Esophagus muscularis mucosa (tissue), 4 donors: ENCODE results near the gene KIF17. TPM values are rescaled to one million over a fixed set of nuclear protein-coding genes. Genes with fewer than 3 reads are reported as not detected.

Experiments used
- DNase-seq: peaks from one replicate; pipeline ENCODE4 v3.0.0-alpha.2; 2017; ENCODE audit errors: extremely low spot score
- H3K27ac ChIP-seq, 4 donors: fragments of 200-600 bp; sonication (generic); replicated peaks in 1 of 4; 1 replicate in 3 of 4; 2 replicates in 1 of 4; pipeline ENCODE4 v1.5.1; 2016 to 2019; ENCODE audit warnings: mild to moderate bottlenecking in 1 of 4
- H3K27me3 ChIP-seq, 4 donors: fragments of 200-600 bp; sonication (generic); one replicate each; pipeline versions ENCODE4 v1.5.1 to v1.6.0; 2016 to 2019
- H3K36me3 ChIP-seq, 4 donors: fragments of 200-600 bp; sonication (generic); one replicate each; pipeline ENCODE4 v1.5.1; 2016 to 2019
- H3K4me1 ChIP-seq, 4 donors: fragments of 200-600 bp; sonication (generic); one replicate each; pipeline ENCODE4 v1.5.1; 2016 to 2019
- H3K4me3 ChIP-seq, 4 donors: fragments of 200-600 bp; sonication (generic); 1 replicate in 2 of 4; 2 replicates in 2 of 4; pipeline ENCODE4 v1.5.1; 2016 to 2019; ENCODE audit warnings: mild to moderate bottlenecking in 4 of 4, moderate library complexity in 1 of 4
- H3K9me3 ChIP-seq, 4 donors: fragments of 200-600 bp; sonication (generic); 1 replicate in 3 of 4; 2 replicates in 1 of 4; pipeline ENCODE4 v1.5.1; 2016 to 2019
- EP300 ChIP-seq: sonication (generic); formaldehyde crosslinking; IDR thresholded peaks from one replicate; pipeline ENCODE4 v1.6.1; 2017; ENCODE audit warnings: antibody characterized with exemption
- POLR2A ChIP-seq: fragments of 450-650 bp; IDR thresholded peaks from one replicate; pipeline ENCODE4 v1.6.1; 2017; ENCODE audit warnings: antibody characterized with exemption, moderate library complexity, mild to moderate bottlenecking, low read depth
- POLR2AphosphoS5 ChIP-seq, 2 donors: sonication (generic); formaldehyde crosslinking; IDR thresholded peaks; one replicate each; pipeline ENCODE4 v1.6.1; 2017; ENCODE audit warnings: antibody characterized with exemption in 2 of 2
- WGBS: methylation state at CpG from one replicate; pipeline ENCODE4 v1.1.5; 2018; 5-methylcytosine and 5-hydroxymethylcytosine counted together
- intact Hi-C: fragments of 100-400 bp; cut with DNase I; formaldehyde crosslinking; loops from one replicate; pipeline ENCODE4 v1.15.1; 2023
- total RNA-seq, 4 donors: library from RNA; depleted of rRNA; stranded (reverse); fragments of >200 nt; gene quantifications; one replicate each; pipeline versions ENCODE4 v1.1.0 to v1.2.1, GENCODE V29; 2016
- TF ChIP-seq, protein P1 (sequence below), 3 experiments: fragments of 200-600 bp in 2 of 3; fragments of 450-650 bp in 1 of 3; sonication (generic) in 2 of 3; IDR thresholded peaks; one replicate each; pipeline ENCODE4 v1.5.1; 2017 to 2019; ENCODE audit warnings: antibody characterized with exemption in 3 of 3, mild to moderate bottlenecking in 2 of 3, moderate library complexity in 1 of 3

KIF17 gene
- total RNA-seq, 4 donors from 2014 or later, result 2.0 to 7.3 (median 3.4) TPM

- DNase-seq, result peak; percentile 90
- 35% methylated on average over 23 of the region's 62 CpGs for WGBS
- Histone ChIP-seq H3K4me3 (peak overlapping the region; percentile 63 to 86 (median 70)), H3K4me1 (peaks cover 19 to 41% (median 30%) of the 10 kb centered on the region in 4 donors), H3K27ac (peak overlapping the region in 2 of 4 donors; percentile 62 to 73), H3K27me3 (peaks cover 0 to 40% (median 0%) of the 10 kb centered on the region in 4 donors), H3K36me3 (no peaks in the 10 kb centered on the region), H3K9me3 (no peaks in the 10 kb centered on the region)
- intact Hi-C loops, result loop anchor here (5.0 kb wide), 1 partner anchor 56 kb away; the partner anchor contains the start of gene HP1BP3
- TF ChIP-seq POLR2A, result no peak
- TF ChIP-seq EP300, result no peak
- TF ChIP-seq, protein P1, sequence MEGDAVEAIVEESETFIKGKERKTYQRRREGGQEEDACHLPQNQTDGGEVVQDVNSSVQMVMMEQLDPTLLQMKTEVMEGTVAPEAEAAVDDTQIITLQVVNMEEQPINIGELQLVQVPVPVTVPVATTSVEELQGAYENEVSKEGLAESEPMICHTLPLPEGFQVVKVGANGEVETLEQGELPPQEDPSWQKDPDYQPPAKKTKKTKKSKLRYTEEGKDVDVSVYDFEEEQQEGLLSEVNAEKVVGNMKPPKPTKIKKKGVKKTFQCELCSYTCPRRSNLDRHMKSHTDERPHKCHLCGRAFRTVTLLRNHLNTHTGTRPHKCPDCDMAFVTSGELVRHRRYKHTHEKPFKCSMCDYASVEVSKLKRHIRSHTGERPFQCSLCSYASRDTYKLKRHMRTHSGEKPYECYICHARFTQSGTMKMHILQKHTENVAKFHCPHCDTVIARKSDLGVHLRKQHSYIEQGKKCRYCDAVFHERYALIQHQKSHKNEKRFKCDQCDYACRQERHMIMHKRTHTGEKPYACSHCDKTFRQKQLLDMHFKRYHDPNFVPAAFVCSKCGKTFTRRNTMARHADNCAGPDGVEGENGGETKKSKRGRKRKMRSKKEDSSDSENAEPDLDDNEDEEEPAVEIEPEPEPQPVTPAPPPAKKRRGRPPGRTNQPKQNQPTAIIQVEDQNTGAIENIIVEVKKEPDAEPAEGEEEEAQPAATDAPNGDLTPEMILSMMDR (IDR thresholded peaks at IDR 0.05), result no peak
- no peak for TF ChIP-seq POLR2AphosphoS5 (IDR thresholded peaks at IDR 0.05)
Observed at GRCh38 chr1:20731057-20731991, 13.5 kb upstream of the KIF17 start.

GRCh38 chr1:20730690-20731056, 12.9 kb upstream of the KIF17 start:
- H3K4me1 ChIP-seq, result peaks cover 19 to 41% (median 30%) of the 10 kb centered on the region in 4 donors
- no peak for TF ChIP-seq EP300
- no peak for TF ChIP-seq POLR2A
- TF ChIP-seq, protein P1 (IDR thresholded peaks at IDR 0.05), result no peak
- no peak for TF ChIP-seq POLR2AphosphoS5 (IDR thresholded peaks at IDR 0.05)
- no peaks in the 10 kb centered on the region for H3K36me3 ChIP-seq
- no peak overlapping the region for H3K4me3 ChIP-seq
- WGBS, result 34% methylated on average over 3 of the region's 4 CpGs
- peaks cover 0 to 40% (median 0%) of the 10 kb centered on the region in 4 donors for H3K27me3 ChIP-seq
- intact Hi-C loops, result loop anchor here (5.0 kb wide), 1 partner anchor 57 kb away; the partner anchor contains the start of gene HP1BP3
- H3K27ac ChIP-seq, result no peak overlapping the region
- no peak for DNase-seq
- H3K9me3 ChIP-seq, result no peaks in the 10 kb centered on the region

DNA sequence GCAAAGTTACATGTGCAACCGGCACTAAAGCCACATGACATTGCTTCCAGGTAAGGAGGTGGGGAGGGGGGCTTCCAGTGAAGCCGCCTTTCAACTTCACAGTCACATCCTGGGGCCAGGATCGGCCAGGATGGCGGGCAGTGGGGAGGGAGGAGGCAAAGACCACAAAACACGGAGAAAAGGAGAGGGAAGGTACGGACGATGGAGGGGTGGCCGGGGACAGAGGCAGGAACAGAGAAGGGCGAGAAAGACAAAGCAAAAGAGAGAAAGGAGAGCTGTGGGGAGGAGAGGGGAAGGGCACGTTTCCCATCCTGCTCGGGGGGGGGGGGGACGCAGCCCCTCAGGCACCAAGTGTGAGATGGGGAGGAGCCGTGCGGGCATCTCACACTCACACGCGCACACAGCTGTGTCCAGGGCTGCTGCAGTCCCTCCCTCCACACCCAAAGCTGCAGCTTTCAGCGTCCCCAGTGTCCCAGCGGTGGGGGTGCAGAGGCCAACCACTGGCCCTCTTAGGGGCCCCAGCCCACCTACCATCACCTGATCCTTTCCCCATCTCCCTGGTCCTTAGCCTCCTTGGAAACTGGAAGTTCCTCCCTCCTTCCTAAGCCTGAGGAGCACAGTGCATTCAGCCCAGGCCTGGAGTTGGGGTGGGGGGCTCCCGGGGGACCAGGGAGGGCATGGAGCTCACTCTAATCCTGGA, 12.3 kb upstream of the KIF17 start:
- Histone ChIP-seq H3K27me3 (peaks cover 0 to 40% (median 0%) of the 10 kb centered on the region in 4 donors), H3K36me3 (no peaks in the 10 kb centered on the region), H3K4me3 (no peak overlapping the region), H3K9me3 (no peaks in the 10 kb centered on the region), H3K27ac (no peak overlapping the region), H3K4me1 (peaks cover 19 to 41% (median 30%) of the 10 kb centered on the region in 4 donors)
- intact Hi-C loops, result loop anchor here (5.0 kb wide), 1 partner anchor 57 kb away; the partner anchor contains the start of gene HP1BP3
- TF ChIP-seq POLR2AphosphoS5 (IDR thresholded peaks at IDR 0.05), result no peak
- TF ChIP-seq EP300, result no peak
- TF ChIP-seq, protein P1 (IDR thresholded peaks at IDR 0.05), result no peak
- no peak for DNase-seq
- WGBS, result 26% methylated on average over 11 of the region's 19 CpGs

DNA sequence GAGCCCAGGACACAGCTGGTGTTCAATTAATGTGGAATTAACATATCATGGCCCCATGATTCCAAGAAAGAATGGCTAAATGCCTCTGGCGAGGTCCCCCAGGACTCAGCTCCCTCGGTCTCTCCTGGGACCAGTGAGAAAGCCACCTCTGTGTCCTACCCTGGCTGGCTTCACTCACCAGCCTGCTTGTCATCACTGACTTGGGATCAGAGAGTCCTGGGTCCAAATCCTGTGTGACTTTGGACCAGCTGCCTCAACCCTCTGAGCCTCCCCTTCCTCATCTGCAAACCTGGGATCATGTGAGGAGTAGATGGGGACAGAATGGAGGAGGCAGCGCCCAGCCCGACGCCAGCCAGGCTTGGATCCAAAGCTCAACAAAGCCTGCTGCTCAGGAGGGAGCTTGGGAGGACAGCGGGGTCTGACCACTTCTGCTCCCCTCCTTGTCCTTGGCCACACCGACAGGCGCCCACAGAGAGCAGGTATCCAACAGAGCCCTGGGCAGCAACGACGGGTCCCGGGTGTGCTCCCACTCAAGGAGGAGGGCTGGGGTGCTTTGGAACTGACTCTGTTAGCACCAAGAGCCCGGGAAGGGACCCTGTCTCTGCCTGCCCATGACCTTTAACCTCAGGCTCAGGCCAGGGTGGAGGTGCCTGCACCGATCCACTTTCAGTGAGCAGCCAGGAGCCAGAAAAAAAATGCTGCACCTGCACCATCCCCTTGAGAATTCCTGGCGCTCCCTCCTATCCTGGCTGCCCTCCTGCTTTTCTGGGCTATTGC, 11.5 kb upstream of the KIF17 start:
- H3K27ac ChIP-seq, result no peak overlapping the region
- H3K27me3 ChIP-seq, result peaks cover 0 to 40% (median 0%) of the 10 kb centered on the region in 4 donors
- TF ChIP-seq POLR2A, result no peak
- TF ChIP-seq EP300, result no peak
- TF ChIP-seq, protein P1 (IDR thresholded peaks at IDR 0.05), result no peak
- TF ChIP-seq POLR2AphosphoS5 (IDR thresholded peaks at IDR 0.05), result no peak
- no peak overlapping the region for H3K4me3 ChIP-seq
- H3K36me3 ChIP-seq, result no peaks in the 10 kb centered on the region
- peaks cover 19 to 41% (median 30%) of the 10 kb centered on the region in 4 donors for H3K4me1 ChIP-seq
- intact Hi-C loops, result no loop called here
- no peak for DNase-seq
- no peaks in the 10 kb centered on the region for H3K9me3 ChIP-seq
- 52% methylated on average over 7 of the region's 14 CpGs for WGBS
